Neutrophil (primary cell): ENCODE data around the gene CA6.
A peak's percentile ranks its signal among the peaks of the same experiment; 100 is the strongest.
"Not testable (repeated sequence)": the region's sequence is repeated elsewhere in the genome, so short reads cannot be mapped to it uniquely, and the experiment has no call there.

ENCODE experiments used
- H3K27ac ChIP-seq: fragments of 200-600 bp; sonication (generic); 2 replicates; pipeline ENCODE4 v1.5.1; 2016; ENCODE audit warnings: mild to moderate bottlenecking, moderate library complexity
- H3K27me3 ChIP-seq: fragments of 200-600 bp; sonication (generic); 2 replicates; pipeline ENCODE4 v1.6.0; 2016; ENCODE audit warnings: mild to moderate bottlenecking
- H3K36me3 ChIP-seq: fragments of 200-600 bp; sonication (generic); 2 replicates; pipeline ENCODE4 v1.5.1; 2017
- H3K4me1 ChIP-seq, 2 experiments: fragments of 200-600 bp in 1 of 2; sonication (generic) in 1 of 2; 1 replicate in 1 of 2; 2 replicates in 1 of 2; pipeline versions ENCODE4 v1.5.1 to v1.6.1; 2013 to 2016; ENCODE audit warnings: low read depth in 1 of 2, low read length in 1 of 2, mild to moderate bottlenecking in 1 of 2, moderate library complexity in 1 of 2; ENCODE audit not compliant: control insufficient read depth in 1 of 2, insufficient read depth in 1 of 2
- H3K4me3 ChIP-seq, 2 experiments: fragments of 200-600 bp in 1 of 2; sonication (generic) in 1 of 2; 1 replicate in 1 of 2; 2 replicates in 1 of 2; pipeline ENCODE4 v1.5.1; 2013 to 2016; ENCODE audit warnings: low read depth in 1 of 2, low read length in 1 of 2, mild to moderate bottlenecking in 1 of 2, moderate library complexity in 1 of 2
- H3K9me3 ChIP-seq: fragments of 200-600 bp; sonication (generic); 2 replicates; pipeline ENCODE4 v1.5.1; 2016
- CTCF ChIP-seq: fragments of 200-600 bp; sonication (generic); IDR thresholded peaks from 2 replicates; pipeline ENCODE4 v1.5.1; 2016; ENCODE audit warnings: antibody characterized with exemption

CA6 gene

GRCh38 chr1:8945568-8945967, at the start of gene CA6:
Gene CA6, plus strand, starts transcription at chr1:8945868. Its CDS starts 19 bp downstream, at chr1:8945887.
- Histone ChIP-seq H3K4me3 (no peak within 1 kb of the TSS), H3K4me1 (peaks cover 31 to 43% of the 10 kb centered on the region in 2 experiments), H3K9me3 (no peaks in the 10 kb centered on the region), H3K27me3 (no peaks in the 10 kb centered on the region), H3K36me3 (no peaks in the 10 kb centered on the region), H3K27ac (no peak within 1 kb of the TSS)
- TF ChIP-seq CTCF, result no peak

GRCh38 chr1:8896775-8897174, 48.9 kb upstream of the CA6 start:
- H3K9me3 ChIP-seq, H3K4me3 ChIP-seq, H3K27me3 ChIP-seq, H3K36me3 ChIP-seq: not testable (repeated sequence)
- Histone ChIP-seq H3K27ac (peak overlapping the region; percentile 64), H3K4me1 (peaks cover 46 to 48% of the 10 kb centered on the region in 2 experiments)

GRCh38 chr1:8897505-8897904, 48.2 kb upstream of the CA6 start:
- H3K27ac ChIP-seq, result peak overlapping the region; percentile 64

GRCh38 chr1:8898418-8898817, 47.2 kb upstream of the CA6 start:
- peaks cover 38 to 39% of the 10 kb centered on the region in 2 experiments for H3K4me1 ChIP-seq
- not testable (repeated sequence) for H3K27me3 ChIP-seq, H3K36me3 ChIP-seq, H3K9me3 ChIP-seq, H3K4me3 ChIP-seq, H3K27ac ChIP-seq

More at GRCh38 chr1:8897505-8897904, 48.2 kb upstream of the CA6 start:
- not testable (repeated sequence) for H3K4me3 ChIP-seq, H3K9me3 ChIP-seq, H3K36me3 ChIP-seq, H3K27me3 ChIP-seq
- peaks cover 39 to 41% of the 10 kb centered on the region in 2 experiments for H3K4me1 ChIP-seq

GRCh38 chr1:8899046-8899445, 46.6 kb upstream of the CA6 start:
- no peak overlapping the region for H3K27ac ChIP-seq
- no peak for TF ChIP-seq CTCF

GRCh38 chr1:8900684-8901083, 45.0 kb upstream of the CA6 start:
- not testable (repeated sequence) for H3K36me3 ChIP-seq, H3K27ac ChIP-seq, H3K4me3 ChIP-seq, H3K9me3 ChIP-seq, H3K27me3 ChIP-seq
- peaks cover 22 to 23% of the 10 kb centered on the region in 2 experiments for H3K4me1 ChIP-seq

More at GRCh38 chr1:8899046-8899445, 46.6 kb upstream of the CA6 start:
- no peak overlapping the region for H3K4me3 ChIP-seq
- no peaks in the 10 kb centered on the region for H3K27me3 ChIP-seq
- H3K9me3 ChIP-seq, result no peaks in the 10 kb centered on the region
- no peaks in the 10 kb centered on the region for H3K36me3 ChIP-seq
- H3K4me1 ChIP-seq, result peaks cover 36 to 38% of the 10 kb centered on the region in 2 experiments

- Histone ChIP-seq H3K4me1 (peaks cover 4 to 6% of the 10 kb centered on the region in 2 experiments), H3K36me3 (no peaks in the 10 kb centered on the region), H3K4me3 (no peak overlapping the region), H3K9me3 (no peaks in the 10 kb centered on the region), H3K27me3 (no peaks in the 10 kb centered on the region), H3K27ac (no peak overlapping the region)
- no peak for TF ChIP-seq CTCF
These were observed 42.9 kb upstream of the CA6 start for GRCh38 chr1:8902765-8903164.

GRCh38 chr1:8903410-8903809, 42.3 kb upstream of the CA6 start:
- Histone ChIP-seq H3K27ac (no peak overlapping the region), H3K36me3 (no peaks in the 10 kb centered on the region), H3K4me3 (no peak overlapping the region), H3K9me3 (no peaks in the 10 kb centered on the region), H3K4me1 (peaks cover 11 to 12% of the 10 kb centered on the region in 2 experiments), H3K27me3 (no peaks in the 10 kb centered on the region)
- TF ChIP-seq CTCF, result no peak
